K562 (cell line): Measurements from ENCODE around the gene RDH8. TPM values are rescaled to one million over a fixed set of nuclear protein-coding genes. Genes with fewer than 3 reads are reported as not detected.

Experiments used
- ATAC-seq: fragments of 200-7000 bp; cut with Tn5 transposase; 3 replicates; pipeline ENCODE4 v1.9.1; 2020; ENCODE audit warnings: moderate library complexity
- BruUV-seq: library from RNA; stranded (reverse); fragments of 400-500 nt; replicated peaks from 2 replicates; lab custom pipeline; 2021; lab: Mats Ljungman, UMichigan
- CTCF ChIA-PET: fragments of 300-600 bp; formaldehyde crosslinking; extraction: SDS; loops from one replicate; lab custom pipeline; 2021; ENCODE audit warnings: low intra/inter-chr PET ratio; lab: Yijun Ruan, JAX
- POLR2A ChIA-PET: fragments of 300-600, 350-650 bp; sonication (Branson Sonifier 250); formaldehyde crosslinking; extraction: SDS; loops from one replicate; lab custom pipeline; 2021; ENCODE audit warnings: antibody characterized with exemption, inconsistent platforms; lab: Yijun Ruan, JAX
- DNase-seq, 4 experiments: peaks; one replicate each; pipeline versions ENCODE4 v3.0.0 to v3.0.0-alpha.2; 2011 to 2018; ENCODE audit warnings: low spot score in 3 of 4, mixed read lengths in 3 of 4; ENCODE audit errors: extremely low read depth in 1 of 4
- FAIRE-seq: peaks from 2 replicates; lab custom pipeline; 2011; peaks lifted over from hg19 to GRCh38; lab: Jason Lieb, UNC
- H2AFZ ChIP-seq: 2 replicates; pipeline ENCODE4 v1.6.0; 2011; ENCODE audit warnings: low read depth, low read length, control low read depth, inconsistent platforms
- H3K27ac ChIP-seq: fragments of 200-600 bp; 3 replicates; pipeline ENCODE4 v1.8.0; 2011; ENCODE audit warnings: low read depth, mild to moderate bottlenecking, control low read depth, inconsistent platforms, low read length, moderate library complexity, mixed read lengths; ENCODE audit errors: extremely low read depth
- H3K27me3 ChIP-seq, 2 experiments: fragments of 300-600 bp in 1 of 2; 2 replicates in 1 of 2; 3 replicates in 1 of 2; pipeline versions ENCODE4 v1.6.0 to v1.8.0; 2011; ENCODE audit warnings: inconsistent platforms in 2 of 2, low read length in 2 of 2, mild to moderate bottlenecking in 1 of 2, mixed read lengths in 1 of 2, moderate library complexity in 1 of 2; ENCODE audit not compliant: control insufficient read depth in 2 of 2, insufficient read depth in 2 of 2
- H3K36me3 ChIP-seq: fragments of 300-600 bp; 3 replicates; pipeline ENCODE4 v1.8.0; 2011; ENCODE audit warnings: mild to moderate bottlenecking, low read length, inconsistent platforms; ENCODE audit not compliant: control insufficient read depth, insufficient read depth
- H3K4me1 ChIP-seq, 2 experiments: fragments of 200-600 bp in 1 of 2; replicated peaks in 1 of 2; 2 replicates in 1 of 2; 3 replicates in 1 of 2; pipeline versions ENCODE4 v1.5.1 to v1.8.0; 2011; ENCODE audit warnings: inconsistent platforms in 2 of 2, low read length in 2 of 2, mild to moderate bottlenecking in 1 of 2, mixed read lengths in 1 of 2, moderate library complexity in 1 of 2; ENCODE audit not compliant: control insufficient read depth in 2 of 2, insufficient read depth in 2 of 2
- H3K4me2 ChIP-seq: 2 replicates; pipeline ENCODE4 v1.6.1; 2011; ENCODE audit warnings: low read length, control low read depth, inconsistent platforms, mixed read lengths; ENCODE audit not compliant: insufficient read depth
- H3K4me3 ChIP-seq: fragments of 200-600 bp; sonication (generic), shearing (Covaris generic); 2 replicates; pipeline ENCODE4 v1.5.1; 2016; ENCODE audit warnings: control low read depth, inconsistent platforms
- H3K79me2 ChIP-seq: fragments of 200-600 bp; 3 replicates; pipeline ENCODE4 v1.8.0; 2011; ENCODE audit warnings: low read length, inconsistent platforms; ENCODE audit not compliant: control insufficient read depth, insufficient read depth
- H3K9ac ChIP-seq, 2 experiments: 2 replicates each; pipeline versions ENCODE4 v1.6.0 to v1.6.1; 2011; ENCODE audit warnings: low read depth in 2 of 2, low read length in 2 of 2, control low read depth in 1 of 2, inconsistent platforms in 1 of 2, mild to moderate bottlenecking in 1 of 2, mixed read lengths in 1 of 2; ENCODE audit not compliant: insufficient read depth in 1 of 2
- H3K9me1 ChIP-seq: one replicate; pipeline ENCODE4 v1.6.0; 2011; ENCODE audit warnings: inconsistent platforms, mild to moderate bottlenecking, low read length, moderate library complexity; ENCODE audit not compliant: control insufficient read depth, insufficient read depth
- H3K9me3 ChIP-seq: replicated peaks from 2 replicates; pipeline ENCODE4 v1.5.1; 2011; ENCODE audit warnings: low read depth, low read length, inconsistent platforms; ENCODE audit not compliant: control insufficient read depth, insufficient read depth
- H4K20me1 ChIP-seq: replicated peaks from 2 replicates; pipeline ENCODE4 v1.6.1; 2011; ENCODE audit warnings: low read length, inconsistent platforms, mixed read lengths; ENCODE audit not compliant: control insufficient read depth, insufficient read depth
- CAMTA2 ChIP-seq: fragments of 250-450 bp; sonication (Bioruptor Pico); conservative IDR thresholded peaks from 2 replicates; pipeline ENCODE4 v1.5.1; 2022
- EP400 ChIP-seq: fragments of 450-650 bp; IDR thresholded peaks from 2 replicates; pipeline ENCODE4 v1.6.1; 2017; ENCODE audit warnings: antibody characterized with exemption, mild to moderate bottlenecking, moderate library complexity
- HCFC1 ChIP-seq: IDR thresholded peaks from 2 replicates; pipeline ENCODE4 v1.6.1; 2012; ENCODE audit warnings: low read depth, low read length, improper control_type of control experiment
- KAT8 ChIP-seq: fragments of 450-650 bp; IDR thresholded peaks from 2 replicates; pipeline ENCODE4 v1.6.1; 2016; ENCODE audit warnings: low read depth, mild to moderate bottlenecking
- MED1 ChIP-seq: sonication (generic); formaldehyde crosslinking; IDR thresholded peaks from 2 replicates; pipeline ENCODE4 v1.8.1; 2023; ENCODE audit warnings: missing genetic modification reagents, borderline replicate concordance
- NCOA2 ChIP-seq, 2 experiments: fragments of 450-650 bp; IDR thresholded peaks; 2 replicates each; pipeline ENCODE4 v1.6.1; 2018; ENCODE audit warnings: mild to moderate bottlenecking in 2 of 2, moderate library complexity in 1 of 2; ENCODE audit not compliant: partially characterized antibody in 2 of 2
- NEUROD1 ChIP-seq: fragments of 150-350 bp; IDR thresholded peaks from 2 replicates; pipeline ENCODE4 v1.6.1; 2014; ENCODE audit warnings: borderline replicate concordance, low read length, low read depth; ENCODE audit not compliant: partially characterized antibody
- POLR2H ChIP-seq: IDR thresholded peaks from 2 replicates; pipeline ENCODE4 v1.6.1; 2016; ENCODE audit warnings: missing genetic modification characterization, low read depth, mild to moderate bottlenecking, control low read depth, missing compliant biosample characterization, moderate library complexity
- SMAD1 ChIP-seq: fragments of 150-350 bp; IDR thresholded peaks from 2 replicates; pipeline ENCODE4 v1.6.1; 2014; ENCODE audit warnings: low read length, low read depth; ENCODE audit not compliant: partially characterized antibody
- U2AF1 ChIP-seq: fragments of 200-400 bp; formaldehyde crosslinking; optimal IDR thresholded peaks from 2 replicates; pipeline ENCODE3; 2017; ENCODE audit warnings: mild to moderate bottlenecking, low read depth, low read length, moderate library complexity
- UBTF ChIP-seq, 2 experiments: IDR thresholded peaks; 2 replicates each; pipeline ENCODE4 v1.6.1; 2012; ENCODE audit warnings: improper control_type of control experiment in 2 of 2, low read depth in 2 of 2, low read length in 2 of 2, borderline replicate concordance in 1 of 2
- ZFPM2 ChIP-seq: fragments of 250-450 bp; sonication (Bioruptor Pico); IDR thresholded peaks from 2 replicates; pipeline ENCODE4 v1.5.1; 2022; ENCODE audit warnings: mild to moderate bottlenecking
- ZNF24 ChIP-seq: fragments of 450-650 bp; IDR thresholded peaks from 2 replicates; pipeline ENCODE4 v1.6.1; 2016
- ZNF311 ChIP-seq: fragments of 250-450 bp; sonication (Bioruptor Pico); IDR thresholded peaks from 2 replicates; pipeline ENCODE4 v1.4.0; 2020; ENCODE audit warnings: mild to moderate bottlenecking, moderate library complexity
- ZNF79 ChIP-seq: fragments of 250-450 bp; sonication (Bioruptor Pico); IDR thresholded peaks from 2 replicates; pipeline ENCODE4 v1.4.0; 2020; ENCODE audit warnings: low read depth, mild to moderate bottlenecking, moderate library complexity
- whole genome bisulfite sequencing: fragments of 100-300 bp; shearing (Covaris generic); methylation state at CpG from one replicate; pipeline ENCODE4 v1.1.6; 2016; ENCODE audit warnings: low coverage, mixed read lengths; ENCODE audit not compliant: insufficient coverage; ENCODE audit errors: missing lambda C conversion rate; 5-methylcytosine and 5-hydroxymethylcytosine counted together
- in situ Hi-C: fragments of 300-500 bp; cut with MboI; formaldehyde crosslinking; loops from 4 replicates; pipeline ENCODE4 v1.15.0; 2018; ENCODE audit warnings: inconsistent platforms, mixed read lengths
- intact Hi-C: fragments of 100-400 bp; cut with micrococcal nuclease; formaldehyde crosslinking; loops from 2 replicates; pipeline ENCODE4 v1.14.2; 2022
- polyA plus RNA-seq, 8 experiments: library from polyadenylated mRNA; depleted of rRNA in 4 of 8; stranded (reverse) in 5 of 8; unstranded in 3 of 8; fragments of >200 nt; fragmentation: Nextera tagmentation in 2 of 8; fragmentation: Illumina TruSeq in 1 of 8; extraction: Ambion mirVana in 2 of 8; extraction: Trizol in 1 of 8; gene quantifications; 2 replicates each; pipeline versions ENCODE4 v1.2.1 to v1.2.3, GENCODE V29; 2011 to 2014; ENCODE audit warnings: inconsistent platforms in 1 of 8, missing spikeins in 1 of 8
- total RNA-seq, 7 experiments: library from RNA; depleted of rRNA in 6 of 7; stranded (reverse); fragments of >200 nt in 6 of 7; fragmentation: Illumina TruSeq in 2 of 7; extraction: Trizol in 2 of 7; gene quantifications; 2 replicates each; pipeline versions ENCODE4 v1.2.1 to v1.2.3, GENCODE V29; 2011 to 2021; ENCODE audit warnings: low replicate concordance in 1 of 7

RDH8 gene
- total and polyA plus RNA-seq, 9 of the 15 experiments (the other 6 are each of a cell fraction or from before 2014, with no cell fraction given) = not detected

DNA sequence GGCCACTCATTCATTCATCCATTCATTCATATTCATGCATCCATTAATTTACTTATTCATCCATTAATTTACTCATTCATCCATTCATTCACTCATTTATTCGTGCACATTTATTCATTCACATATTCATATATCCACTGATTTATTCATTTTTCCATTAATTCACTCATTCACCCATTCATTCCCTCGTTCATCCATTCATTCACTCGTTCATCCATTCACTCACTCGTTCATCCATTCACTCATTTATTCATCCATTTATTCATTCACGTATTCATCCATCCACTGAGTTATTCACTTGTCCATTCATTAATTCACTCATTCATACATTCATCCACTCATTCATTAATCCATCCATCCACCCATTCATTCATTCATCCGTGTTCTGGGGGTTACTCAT lies 41.2 kb upstream of the RDH8 start:
- no peaks in the 10 kb centered on the region for H3K4me1 ChIP-seq
- intact Hi-C loops = no loop called here

GRCh38 chr19:9981406-9982260 lies 31.6 kb upstream of the RDH8 start:
- POLR2A ChIA-PET = interaction anchor here (1.1 kb wide), 1 partner anchor 21 kb away, joined by 4 read pairs; no protein-coding TSS in a partner anchor
- no peak for FAIRE-seq
- DNase-seq = no peak
- Histone ChIP-seq H3K27me3 (peaks cover 2 to 17% of the 10 kb centered on the region in 2 experiments; a peak in 2 of 5 replicates), H3K79me2 (no peaks in the 10 kb centered on the region), H3K4me3 (no peak overlapping the region), H3K36me3 (no peaks in the 10 kb centered on the region), H3K4me1 (no peaks in the 10 kb centered on the region; a peak in 1 of 5 replicates), H4K20me1 (no peaks in the 10 kb centered on the region; the same call in 1 of the 2 replicates), H2AFZ (no peak overlapping the region), H3K4me2 (no peak overlapping the region), H3K9me1 (no peaks in the 10 kb centered on the region), H3K9ac (no peak overlapping the region), H3K27ac (no peak overlapping the region), H3K9me3 (no peaks in the 10 kb centered on the region)
- intact Hi-C loops (no loop called here), in situ Hi-C loops (no loop called here)
- WGBS = 3% methylated on average over 8 of the region's 8 CpGs
- CTCF ChIA-PET = no interaction called here
- no peak for ATAC-seq
- no TSS peak for BruUV-seq
- TF ChIP-seq POLR2H (tag) (no peak), SMAD1 (no peak), EP400 (no peak), NEUROD1 (no peak), UBTF (IDR thresholded peaks at IDR 0.05; ENCODE audit: borderline replicate concordance in 1 of 2, low read depth in 2 of 2, low read length in 2 of 2) (no peak), NCOA2 (IDR thresholded peaks at IDR 0.05; ENCODE audit: partially characterized antibody in 2 of 2) (no peak), HCFC1 (no peak), U2AF1 (no peak), CAMTA2 (CRISPR knock-in tag) (no peak), ZNF79 (no peak), KAT8 (no peak)

More for the DNA sequence above, 41.2 kb upstream of the RDH8 start:
- in situ Hi-C loops = no loop called here
- ATAC-seq = no peak
- no peaks in the 10 kb centered on the region for H3K79me2 ChIP-seq
- no peaks in the 10 kb centered on the region for H3K36me3 ChIP-seq
- no peak overlapping the region for H3K27ac ChIP-seq
- no peak overlapping the region for H3K4me2 ChIP-seq
- no peak overlapping the region for H2AFZ ChIP-seq
- WGBS = 3% methylated on average over 6 of the region's 6 CpGs
- DNase-seq = no peak
- no peak overlapping the region for H3K4me3 ChIP-seq
- TF ChIP-seq ZFPM2 (no peak), ZNF311 (CRISPR knock-in tag) (no peak), MED1 (CRISPR knock-in tag) (no peak), ZNF24 (peak; percentile 89)
- ChIA-PET POLR2A (no interaction called here), CTCF (interaction anchor here (0.6 kb wide), 1 partner anchor 57 kb away, joined by 3 read pairs; no protein-coding TSS in a partner anchor)
- no peaks in the 10 kb centered on the region for H3K9me3 ChIP-seq
- no peak overlapping the region for H3K9ac ChIP-seq
- BruUV-seq = no TSS peak
- FAIRE-seq = no peak
- no peaks in the 10 kb centered on the region for H4K20me1 ChIP-seq
- H3K9me1 ChIP-seq = no peaks in the 10 kb centered on the region
- peaks cover 0 to 3% of the 10 kb centered on the region in 2 experiments; a peak in 1 of 5 replicates for H3K27me3 ChIP-seq
